Dermis lymphatic vessel endothelial cell (primary cell): Measurements from ENCODE around the gene SDF2. TPM values are rescaled to one million over a fixed set of nuclear protein-coding genes. Genes with fewer than 3 reads are reported as not detected.

Experiments
- total RNA-seq: library from RNA; depleted of rRNA; stranded (reverse); fragments of >200 nt; gene quantifications from 2 replicates; pipeline ENCODE4 v1.2.1, GENCODE V29; 2014

Gene SDF2
- 68.0 and 80.6 TPM in 2 replicates for total RNA-seq

GRCh38 chr17:28661635-28662526 is at the start of gene SDF2, which contains the start of gene SUPT6H:
Gene SDF2 (minus strand): TSS chr17:28661906. CDS start chr17:28661876, 30 bp downstream.
Gene SUPT6H (plus strand): TSS chr17:28662205. CDS start chr17:28673402, 11,197 bp downstream.

GRCh38 chr17:28644787-28645575 is 16.7 kb downstream of the SDF2 start, which contains the start of gene BLTP2:
Gene BLTP2 (minus strand): TSS chr17:28645158. CDS start chr17:28645056, 102 bp downstream.

GRCh38 chr17:28613931-28614381 is 47.8 kb downstream of the SDF2 start, which contains the start of gene RSKR:
Gene RSKR (minus strand): TSS chr17:28614185. CDS start chr17:28614161, 24 bp downstream.

GRCh38 chr17:28598799-28599310 is 62.9 kb downstream of the SDF2 start, which contains the start of gene SPAG5:
Gene SPAG5 (minus strand): TSS chr17:28599025. CDS start chr17:28598946, 79 bp downstream.

Other genes with a start within 250 kb of the SDF2 start
- gene SLC13A2, start 188.3 kb downstream of the SDF2 start, total RNA-seq, result not detected in 2 replicates
- gene FOXN1, start 155.6 kb downstream of the SDF2 start, total RNA-seq, result not detected in 2 replicates
- 22.3 and 26.1 TPM in 2 replicates for gene UNC119, start 109.3 kb downstream of the SDF2 start, total RNA-seq
- 46.5 and 48.9 TPM in 2 replicates for gene PIGS, start 90.4 kb downstream of the SDF2 start, total RNA-seq
- 19.2 and 25.2 TPM in 2 replicates for gene ALDOC, start 85.0 kb downstream of the SDF2 start, total RNA-seq
- 5.4 and 6.0 TPM in 2 replicates for gene SPAG5, start 62.9 kb downstream of the SDF2 start, total RNA-seq
- 2.6 and 3.3 TPM in 2 replicates for gene RSKR, start 47.7 kb downstream of the SDF2 start, total RNA-seq
- gene BLTP2, start 16.7 kb downstream of the SDF2 start, total RNA-seq, result 129 and 154 TPM in 2 replicates
- gene SUPT6H, start 299 bp upstream of the SDF2 start, total RNA-seq, result 43.7 and 50.7 TPM in 2 replicates
- 0.22 and 0.26 TPM in 2 replicates for gene PROCA1, start 50.0 kb upstream of the SDF2 start, total RNA-seq
- 12.1 and 27.4 TPM in 2 replicates for gene RAB34, start 56.0 kb upstream of the SDF2 start, total RNA-seq
- 614 and 651 TPM in 2 replicates for gene RPL23A, start 58.1 kb upstream of the SDF2 start, total RNA-seq
- 0.34 and 1.2 TPM in 2 replicates for gene TLCD1, start 64.3 kb upstream of the SDF2 start, total RNA-seq
- gene NEK8, start 66.9 kb upstream of the SDF2 start, total RNA-seq, result 1.6 and 2.0 TPM in 2 replicates
- gene TRAF4, start 82.1 kb upstream of the SDF2 start, total RNA-seq, result 21.0 and 24.1 TPM in 2 replicates
- gene FAM222B, start 180.9 kb upstream of the SDF2 start, total RNA-seq, result 6.0 and 7.9 TPM in 2 replicates
- 26.0 and 26.2 TPM in 2 replicates for gene ERAL1, start 193.1 kb upstream of the SDF2 start, total RNA-seq
- 72.4 and 109 TPM in 2 replicates for gene FLOT2, start 235.8 kb upstream of the SDF2 start, total RNA-seq
- 6.9 and 14.2 TPM in 2 replicates for gene DHRS13, start 241.2 kb upstream of the SDF2 start, total RNA-seq